Fibroblast of lung (primary cell): ENCODE results near the gene OVOL3.

ENCODE experiments used
- EZH2 ChIP-seq: IDR thresholded peaks from 2 replicates; pipeline ENCODE4 v1.5.1; 2012; ENCODE audit warnings: low read length, control low read depth, mild to moderate bottlenecking; ENCODE audit errors: missing control alignments
- TF ChIP-seq, protein P1 (sequence below), 2 donors: IDR thresholded peaks in 1 of 2; conservative IDR thresholded peaks in 1 of 2; 1 replicate in 1 of 2; 2 replicates in 1 of 2; pipeline ENCODE4 v1.5.1; 2011 to 2012; ENCODE audit warnings: low read length in 2 of 2, control low read depth in 1 of 2, inconsistent platforms in 1 of 2, low read depth in 1 of 2, mild to moderate bottlenecking in 1 of 2

GRCh38 chr19:36108684-36109083, 2.3 kb upstream of the OVOL3 start:
- TF ChIP-seq, protein P1, sequence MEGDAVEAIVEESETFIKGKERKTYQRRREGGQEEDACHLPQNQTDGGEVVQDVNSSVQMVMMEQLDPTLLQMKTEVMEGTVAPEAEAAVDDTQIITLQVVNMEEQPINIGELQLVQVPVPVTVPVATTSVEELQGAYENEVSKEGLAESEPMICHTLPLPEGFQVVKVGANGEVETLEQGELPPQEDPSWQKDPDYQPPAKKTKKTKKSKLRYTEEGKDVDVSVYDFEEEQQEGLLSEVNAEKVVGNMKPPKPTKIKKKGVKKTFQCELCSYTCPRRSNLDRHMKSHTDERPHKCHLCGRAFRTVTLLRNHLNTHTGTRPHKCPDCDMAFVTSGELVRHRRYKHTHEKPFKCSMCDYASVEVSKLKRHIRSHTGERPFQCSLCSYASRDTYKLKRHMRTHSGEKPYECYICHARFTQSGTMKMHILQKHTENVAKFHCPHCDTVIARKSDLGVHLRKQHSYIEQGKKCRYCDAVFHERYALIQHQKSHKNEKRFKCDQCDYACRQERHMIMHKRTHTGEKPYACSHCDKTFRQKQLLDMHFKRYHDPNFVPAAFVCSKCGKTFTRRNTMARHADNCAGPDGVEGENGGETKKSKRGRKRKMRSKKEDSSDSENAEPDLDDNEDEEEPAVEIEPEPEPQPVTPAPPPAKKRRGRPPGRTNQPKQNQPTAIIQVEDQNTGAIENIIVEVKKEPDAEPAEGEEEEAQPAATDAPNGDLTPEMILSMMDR (conservative IDR thresholded peaks at IDR 0.05 in 1 of 2, IDR thresholded peaks at IDR 0.05 in 1 of 2; ENCODE audit: low read depth in 1 of 2, low read length in 2 of 2): no peak
- no peak for TF ChIP-seq EZH2
